Body of pancreas (tissue), 4 donors: ENCODE data around the gene DMD. TPM values are rescaled to one million over a fixed set of nuclear protein-coding genes. Genes with fewer than 3 reads are reported as not detected.

Source experiments
- ATAC-seq: fragments of 150-250 bp; one replicate; pipeline ENCODE4 v1.9.1; 2016
- DNase-seq, 4 donors: peaks; one replicate each; pipeline ENCODE4 v3.0.0-alpha.2; 2019
- H3K27ac ChIP-seq, 4 donors: fragments of 200-600 bp; sonication (generic); 1 replicate in 3 of 4; 2 replicates in 1 of 4; pipeline versions ENCODE4 v1.5.1 to v1.6.1; 2016 to 2019; ENCODE audit warnings: mild to moderate bottlenecking in 1 of 4, mixed read lengths in 1 of 4, moderate library complexity in 1 of 4
- H3K27me3 ChIP-seq, 2 donors: fragments of 200-600 bp; sonication (generic); one replicate each; pipeline ENCODE4 v1.6.0; 2016; ENCODE audit warnings: mild to moderate bottlenecking in 1 of 2
- H3K36me3 ChIP-seq, 2 donors: fragments of 200-600 bp; sonication (generic); replicated peaks in 1 of 2; 2 replicates each; pipeline ENCODE4 v1.5.1; 2016; ENCODE audit warnings: low read depth in 2 of 2; ENCODE audit not compliant: insufficient read depth in 1 of 2
- H3K4me1 ChIP-seq: fragments of 200-600 bp; sonication (generic); one replicate; pipeline ENCODE4 v1.6.0; 2016
- H3K4me3 ChIP-seq, 2 donors: fragments of 200-600 bp; sonication (generic); 1 replicate in 1 of 2; 2 replicates in 1 of 2; pipeline ENCODE4 v1.5.1; 2016 to 2019
- H3K9me3 ChIP-seq, 3 donors: fragments of 200-600 bp; sonication (generic); 1 replicate in 2 of 3; 2 replicates in 1 of 3; pipeline ENCODE4 v1.5.1; 2016
- POLR2A ChIP-seq, 3 donors: fragments of 450-650 bp; IDR thresholded peaks; one replicate each; pipeline ENCODE4 v1.6.1; 2016; ENCODE audit warnings: antibody characterized with exemption in 3 of 3, mild to moderate bottlenecking in 2 of 3
- WGBS, 2 donors: methylation state at CpG; one replicate each; pipeline ENCODE4 v1.1.5; 2017; 5-methylcytosine and 5-hydroxymethylcytosine counted together
- intact Hi-C: fragments of 100-400 bp; cut with DNase I; formaldehyde crosslinking; loops from one replicate; pipeline ENCODE4 v1.15.1; 2023
- total RNA-seq, 2 donors: library from RNA; depleted of rRNA; stranded (reverse); fragments of >200 nt; gene quantifications; one replicate each; pipeline ENCODE4 v1.1.0, GENCODE V29; 2016
- TF ChIP-seq, protein P1 (sequence below), 7 experiments: fragments of 450-650 bp in 4 of 7; fragments of 200-600 bp in 3 of 7; sonication (generic) in 3 of 7; IDR thresholded peaks; one replicate each; pipeline ENCODE4 v1.5.1; 2016 to 2019; ENCODE audit warnings: antibody characterized with exemption in 7 of 7

Gene DMD
- total RNA-seq, 2 donors from 2014 or later, result 28.5 to 38.6 TPM

DNA sequence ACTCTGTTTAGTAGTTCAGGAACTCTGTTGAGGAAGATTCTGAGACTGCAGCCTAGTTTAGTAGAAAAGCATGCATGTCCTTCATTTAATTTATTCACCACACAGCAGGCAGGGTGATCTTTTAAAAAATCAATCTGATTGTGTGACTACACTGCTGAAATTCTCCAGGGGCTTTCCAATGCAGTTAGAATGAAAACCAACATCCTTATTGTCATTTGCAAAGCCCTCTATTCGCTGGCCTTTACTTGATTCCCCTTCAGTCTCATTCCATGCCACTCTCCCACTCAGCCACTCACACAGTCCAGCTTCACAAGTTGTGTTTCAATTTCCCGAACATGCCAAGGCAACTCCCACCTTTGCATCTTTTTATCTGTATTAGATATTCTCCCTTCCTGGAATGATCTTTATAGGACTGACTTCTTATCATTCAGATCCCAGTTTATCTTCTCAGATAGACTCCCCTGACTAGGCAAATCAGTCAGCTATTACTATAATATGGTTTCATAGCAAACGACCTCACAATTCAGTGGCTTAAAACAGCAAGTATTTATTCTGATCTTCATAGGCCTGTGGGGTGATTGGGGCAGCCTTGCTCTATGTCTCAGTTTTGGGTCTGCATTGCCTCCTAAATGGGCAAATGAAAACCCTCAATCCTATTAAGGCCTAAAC, 2118.2 kb downstream of the DMD start:
- no peak for DNase-seq
- intact Hi-C loops, result no loop called here
- Histone ChIP-seq H3K36me3 (no peaks in the 10 kb centered on the region), H3K4me1 (no peaks in the 10 kb centered on the region), H3K27me3 (no peaks in the 10 kb centered on the region), H3K9me3 (no peaks in the 10 kb centered on the region), H3K27ac (no peak overlapping the region), H3K4me3 (no peak overlapping the region)
- no peak for ATAC-seq
- WGBS, 2 donors, result 44 to 61% methylated on average over 3 of the region's 3 CpGs
- no peak for TF ChIP-seq POLR2A (IDR thresholded peaks at IDR 0.05)
- TF ChIP-seq, protein P1, sequence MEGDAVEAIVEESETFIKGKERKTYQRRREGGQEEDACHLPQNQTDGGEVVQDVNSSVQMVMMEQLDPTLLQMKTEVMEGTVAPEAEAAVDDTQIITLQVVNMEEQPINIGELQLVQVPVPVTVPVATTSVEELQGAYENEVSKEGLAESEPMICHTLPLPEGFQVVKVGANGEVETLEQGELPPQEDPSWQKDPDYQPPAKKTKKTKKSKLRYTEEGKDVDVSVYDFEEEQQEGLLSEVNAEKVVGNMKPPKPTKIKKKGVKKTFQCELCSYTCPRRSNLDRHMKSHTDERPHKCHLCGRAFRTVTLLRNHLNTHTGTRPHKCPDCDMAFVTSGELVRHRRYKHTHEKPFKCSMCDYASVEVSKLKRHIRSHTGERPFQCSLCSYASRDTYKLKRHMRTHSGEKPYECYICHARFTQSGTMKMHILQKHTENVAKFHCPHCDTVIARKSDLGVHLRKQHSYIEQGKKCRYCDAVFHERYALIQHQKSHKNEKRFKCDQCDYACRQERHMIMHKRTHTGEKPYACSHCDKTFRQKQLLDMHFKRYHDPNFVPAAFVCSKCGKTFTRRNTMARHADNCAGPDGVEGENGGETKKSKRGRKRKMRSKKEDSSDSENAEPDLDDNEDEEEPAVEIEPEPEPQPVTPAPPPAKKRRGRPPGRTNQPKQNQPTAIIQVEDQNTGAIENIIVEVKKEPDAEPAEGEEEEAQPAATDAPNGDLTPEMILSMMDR (IDR thresholded peaks at IDR 0.05), result no peak

DNA sequence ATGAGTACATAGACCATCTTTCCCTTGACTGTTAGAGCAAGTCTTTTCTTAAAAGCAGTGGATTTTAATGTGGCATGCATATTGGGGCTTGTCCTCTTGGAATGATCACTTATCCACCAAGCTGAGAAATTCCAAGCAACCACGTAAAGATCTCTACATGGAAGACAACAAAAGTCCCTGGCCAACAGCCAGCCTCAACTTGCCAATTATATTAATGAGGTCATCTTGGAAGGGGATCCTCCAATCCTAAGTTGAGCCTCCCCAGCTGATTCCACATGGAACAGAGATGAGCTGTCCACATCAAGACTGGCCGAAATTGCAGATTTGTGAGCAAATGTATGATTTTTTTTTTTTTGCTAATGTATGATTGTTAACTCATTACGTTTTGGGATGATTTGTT, 2118.9 kb downstream of the DMD start:
- Histone ChIP-seq H3K36me3 (no peaks in the 10 kb centered on the region), H3K4me3 (no peak overlapping the region), H3K4me1 (no peaks in the 10 kb centered on the region), H3K9me3 (no peaks in the 10 kb centered on the region), H3K27ac (no peak overlapping the region), H3K27me3 (no peaks in the 10 kb centered on the region)
- TF ChIP-seq, protein P1 (IDR thresholded peaks at IDR 0.05), result no peak
- no peak for TF ChIP-seq POLR2A (IDR thresholded peaks at IDR 0.05)
- 48 to 65% methylated on average over 3 of the region's 3 CpGs for WGBS, 2 donors
- intact Hi-C loops, result no loop called here
- DNase-seq (no peak), ATAC-seq (no peak)

DNA sequence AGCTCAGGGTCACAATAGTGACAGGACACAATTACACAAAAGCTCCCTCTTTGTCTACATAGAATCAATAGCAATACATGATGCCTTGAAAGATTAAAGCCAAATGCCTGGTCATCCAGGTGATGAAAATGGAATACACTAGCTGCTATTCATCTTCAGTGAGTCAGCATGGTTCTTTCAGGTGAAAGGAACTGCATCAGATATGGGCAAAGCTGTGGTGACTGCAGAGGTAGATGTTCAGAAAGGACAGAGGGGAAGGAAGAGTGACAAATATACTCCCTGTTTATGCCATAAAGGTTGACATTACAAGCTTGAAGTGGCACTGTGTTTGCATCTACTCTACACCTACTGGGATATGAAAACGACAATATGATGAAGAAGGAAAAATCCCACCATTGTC, 2119.5 kb downstream of the DMD start:
- intact Hi-C loops, result no loop called here
- no peak for DNase-seq
- WGBS, 2 donors, result 65 to 80% methylated on average over 1 of the region's 1 CpG
- TF ChIP-seq, protein P1 (IDR thresholded peaks at IDR 0.05), result no peak
- TF ChIP-seq POLR2A (IDR thresholded peaks at IDR 0.05), result no peak
- Histone ChIP-seq H3K4me1 (no peaks in the 10 kb centered on the region), H3K27me3 (no peaks in the 10 kb centered on the region), H3K4me3 (no peak overlapping the region), H3K36me3 (no peaks in the 10 kb centered on the region), H3K9me3 (no peaks in the 10 kb centered on the region), H3K27ac (no peak overlapping the region)
- ATAC-seq, result no peak

DNA sequence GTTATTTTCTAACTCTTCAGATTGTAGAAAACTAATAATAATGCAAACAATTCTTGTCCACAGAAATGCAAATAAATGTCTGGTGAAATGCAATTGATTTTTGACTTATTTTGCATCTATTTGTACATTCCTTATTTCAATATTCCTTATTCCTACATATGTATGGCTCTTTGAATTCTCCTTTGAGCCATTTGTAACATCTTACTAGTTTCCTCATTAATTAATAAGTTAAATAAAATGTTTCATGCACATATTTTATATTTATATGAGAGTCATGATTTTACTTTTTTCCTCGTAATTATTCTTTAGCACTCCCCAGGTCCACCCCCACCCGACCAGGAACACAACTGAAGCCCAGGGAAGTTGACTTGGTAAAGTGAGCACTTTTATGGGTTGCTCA, 2136.8 kb downstream of the DMD start:
- intact Hi-C loops, result no loop called here
- H3K9me3 ChIP-seq, result no peaks in the 10 kb centered on the region
- WGBS, 2 donors, result 61 to 79% methylated on average over 2 of the region's 2 CpGs

More for the DNA sequence above, 2136.8 kb downstream of the DMD start:
- DNase-seq, result no peak
- no peaks in the 10 kb centered on the region for H3K4me1 ChIP-seq
- H3K4me3 ChIP-seq, result no peak overlapping the region
- H3K36me3 ChIP-seq, result no peaks in the 10 kb centered on the region
- no peak for TF ChIP-seq POLR2A (IDR thresholded peaks at IDR 0.05)
- TF ChIP-seq, protein P1 (IDR thresholded peaks at IDR 0.05), result no peak
- H3K27ac ChIP-seq, result no peak overlapping the region
- no peaks in the 10 kb centered on the region for H3K27me3 ChIP-seq
- no peak for ATAC-seq
